Breast epithelium (tissue), 3 donors: ENCODE data around the gene AFF3.

Experiments
- POLR2A ChIP-seq: fragments of 450-650 bp; IDR thresholded peaks from one replicate; pipeline ENCODE4 v1.6.1; 2016; ENCODE audit warnings: antibody characterized with exemption, mild to moderate bottlenecking, moderate library complexity
- TF ChIP-seq, protein P1 (sequence below), 3 donors: fragments of 450-650 bp; IDR thresholded peaks; one replicate each; pipeline ENCODE4 v1.5.1; 2016 to 2017; ENCODE audit warnings: antibody characterized with exemption in 3 of 3, mild to moderate bottlenecking in 3 of 3, moderate library complexity in 3 of 3

GRCh38 chr2:99565227-99565626 lies 577.2 kb downstream of the AFF3 start:
- TF ChIP-seq POLR2A, result no peak
- TF ChIP-seq, protein P1, sequence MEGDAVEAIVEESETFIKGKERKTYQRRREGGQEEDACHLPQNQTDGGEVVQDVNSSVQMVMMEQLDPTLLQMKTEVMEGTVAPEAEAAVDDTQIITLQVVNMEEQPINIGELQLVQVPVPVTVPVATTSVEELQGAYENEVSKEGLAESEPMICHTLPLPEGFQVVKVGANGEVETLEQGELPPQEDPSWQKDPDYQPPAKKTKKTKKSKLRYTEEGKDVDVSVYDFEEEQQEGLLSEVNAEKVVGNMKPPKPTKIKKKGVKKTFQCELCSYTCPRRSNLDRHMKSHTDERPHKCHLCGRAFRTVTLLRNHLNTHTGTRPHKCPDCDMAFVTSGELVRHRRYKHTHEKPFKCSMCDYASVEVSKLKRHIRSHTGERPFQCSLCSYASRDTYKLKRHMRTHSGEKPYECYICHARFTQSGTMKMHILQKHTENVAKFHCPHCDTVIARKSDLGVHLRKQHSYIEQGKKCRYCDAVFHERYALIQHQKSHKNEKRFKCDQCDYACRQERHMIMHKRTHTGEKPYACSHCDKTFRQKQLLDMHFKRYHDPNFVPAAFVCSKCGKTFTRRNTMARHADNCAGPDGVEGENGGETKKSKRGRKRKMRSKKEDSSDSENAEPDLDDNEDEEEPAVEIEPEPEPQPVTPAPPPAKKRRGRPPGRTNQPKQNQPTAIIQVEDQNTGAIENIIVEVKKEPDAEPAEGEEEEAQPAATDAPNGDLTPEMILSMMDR (IDR thresholded peaks at IDR 0.05), result no peak
